GM18498 (cell line): Measurements from ENCODE around the gene SH3BP2.
A peak's percentile ranks its signal among the peaks of the same experiment; 100 is the strongest.
"Not testable (repeated sequence)": the region's sequence is repeated elsewhere in the genome, so short reads cannot be mapped to it uniquely, and the experiment has no call there.

Experiments
- ATAC-seq: cut with Tn5 transposase; IDR thresholded peaks from one replicate; pipeline ENCODE4 v1.9.1; 2021; ENCODE audit warnings: mild to moderate bottlenecking, moderate library complexity; ENCODE audit not compliant: unreplicated experiment

The SH3BP2 gene

GRCh38 chr4:2762048-2762447 is 30.8 kb upstream of the SH3BP2 start:
- ATAC-seq = no peak

GRCh38 chr4:2762486-2763370 is 30.2 kb upstream of the SH3BP2 start:
- ATAC-seq = not testable (repeated sequence)

GRCh38 chr4:2763511-2763967 is 29.3 kb upstream of the SH3BP2 start:
- ATAC-seq = no peak

- no peak for ATAC-seq
Observed at GRCh38 chr4:2765832-2766526, 26.9 kb upstream of the SH3BP2 start.

GRCh38 chr4:2767046-2767704 is 25.7 kb upstream of the SH3BP2 start:
- ATAC-seq = no peak

GRCh38 chr4:2767705-2768074 is 25.2 kb upstream of the SH3BP2 start:
- no peak for ATAC-seq

- ATAC-seq = no peak
Observed at GRCh38 chr4:2768124-2768523, 24.8 kb upstream of the SH3BP2 start.

- ATAC-seq = no peak
Observed at GRCh38 chr4:2768921-2769336, 24.0 kb upstream of the SH3BP2 start.

GRCh38 chr4:2771264-2771663 is 21.6 kb upstream of the SH3BP2 start:
- ATAC-seq = no peak

GRCh38 chr4:2780643-2781042 is 12.2 kb upstream of the SH3BP2 start:
- ATAC-seq = not testable (repeated sequence)

- no peak for ATAC-seq
Observed at GRCh38 chr4:2781911-2782310, 11.0 kb upstream of the SH3BP2 start.

GRCh38 chr4:2783790-2784189 is 9.1 kb upstream of the SH3BP2 start:
- no peak for ATAC-seq

- no peak for ATAC-seq
Observed at GRCh38 chr4:2785613-2786012, 7.3 kb upstream of the SH3BP2 start.

GRCh38 chr4:2786152-2786671 is 6.7 kb upstream of the SH3BP2 start:
- ATAC-seq = no peak

GRCh38 chr4:2786794-2787229 is 6.1 kb upstream of the SH3BP2 start:
- no peak for ATAC-seq

- peak; percentile 78 for ATAC-seq
Observed at GRCh38 chr4:2787230-2788100, 5.4 kb upstream of the SH3BP2 start.

- ATAC-seq = no peak
Observed at GRCh38 chr4:2788101-2788500, 4.8 kb upstream of the SH3BP2 start.

- ATAC-seq = no peak
Observed at GRCh38 chr4:2788532-2789103, 4.3 kb upstream of the SH3BP2 start.

GRCh38 chr4:2789351-2789750 is 3.5 kb upstream of the SH3BP2 start:
- no peak for ATAC-seq
